Suppressor macrophage (primary cell): ENCODE data around the gene ZFYVE9.
"Not testable (repeated sequence)": the region's sequence is repeated elsewhere in the genome, so short reads cannot be mapped to it uniquely, and the experiment has no call there.

Experiments
- DNase-seq, 4 experiments: peaks; one replicate each; pipeline ENCODE4 v3.0.0-alpha.2; 2020 to 2022

The ZFYVE9 gene

DNA sequence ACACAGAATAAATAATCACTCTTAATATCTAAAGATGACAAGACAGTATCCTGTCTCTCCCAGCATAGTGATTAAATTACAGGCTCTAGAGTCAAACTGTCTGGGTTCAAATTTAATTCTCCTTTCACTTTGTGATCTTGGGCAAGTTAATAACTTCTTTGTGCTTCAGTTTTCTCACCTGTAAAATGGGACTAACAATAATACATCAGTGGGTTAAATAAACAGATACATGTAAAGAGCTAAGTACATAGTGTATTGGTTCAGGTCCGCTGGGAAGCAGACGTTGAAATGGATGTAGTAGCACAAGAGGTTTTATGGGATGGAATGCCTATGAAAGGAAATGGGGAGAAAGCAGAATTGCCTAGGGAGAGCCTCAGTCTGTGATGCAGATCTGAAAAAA lies 10.7 kb downstream of the ZFYVE9 start:
- DNase-seq: no peak

DNA sequence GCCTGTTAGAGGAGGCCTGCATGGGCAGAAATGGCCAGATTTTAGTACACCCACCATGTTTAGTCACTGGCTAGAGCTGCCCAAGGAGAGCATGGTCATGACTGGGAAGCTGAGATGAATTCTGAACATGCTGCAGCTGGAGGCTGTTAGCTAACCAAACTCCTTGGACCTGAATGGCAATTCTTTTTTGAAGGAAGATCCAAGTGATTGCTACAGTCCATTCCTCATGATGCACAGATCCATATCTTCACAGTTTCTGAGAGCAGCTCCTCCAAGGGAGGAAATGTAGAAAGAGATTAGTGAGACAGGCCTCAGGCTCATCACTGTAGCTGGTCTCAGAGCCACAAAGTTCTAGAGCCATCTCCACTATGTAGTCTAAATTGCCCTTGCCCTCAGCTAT lies 11.1 kb downstream of the ZFYVE9 start:
- no peak for DNase-seq

DNA sequence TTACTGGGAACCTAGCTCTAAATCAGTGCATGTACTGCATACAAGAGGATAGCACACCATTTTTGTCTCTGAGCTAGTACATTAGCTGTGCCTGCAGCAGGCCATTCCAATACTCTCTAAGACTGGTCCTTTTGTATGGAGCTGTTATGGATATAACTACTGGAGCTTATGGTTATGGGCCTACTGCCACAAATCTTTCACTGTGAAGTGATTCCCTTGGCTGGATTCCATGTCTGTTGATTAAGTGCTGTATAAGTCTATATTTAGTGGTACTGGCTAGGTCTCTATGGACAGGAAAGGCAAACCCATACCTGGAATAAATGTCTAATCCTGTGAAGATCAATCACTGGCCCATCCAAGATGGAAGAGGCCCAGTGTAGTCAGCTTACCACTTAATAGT lies 12.0 kb downstream of the ZFYVE9 start:
- no peak for DNase-seq

DNA sequence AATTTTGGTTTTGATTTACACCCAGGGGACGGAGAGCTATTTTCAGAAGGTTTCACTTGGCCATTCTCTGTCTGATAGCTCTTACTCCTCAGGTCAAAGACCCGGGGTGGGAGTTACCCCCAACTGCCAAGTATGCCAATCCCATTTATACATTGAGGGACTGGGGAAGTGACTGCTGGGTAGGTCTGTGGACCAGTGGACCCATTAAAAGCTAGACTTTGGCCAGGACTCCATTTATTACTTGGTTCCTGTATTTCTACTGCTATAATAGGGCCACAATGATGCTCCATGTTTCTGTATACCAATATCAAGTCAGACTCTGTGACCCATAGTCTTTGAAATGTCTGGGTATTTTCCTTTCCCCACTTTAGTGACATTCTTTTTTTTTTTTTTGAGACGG lies 14.6 kb downstream of the ZFYVE9 start:
- no peak for DNase-seq

DNA sequence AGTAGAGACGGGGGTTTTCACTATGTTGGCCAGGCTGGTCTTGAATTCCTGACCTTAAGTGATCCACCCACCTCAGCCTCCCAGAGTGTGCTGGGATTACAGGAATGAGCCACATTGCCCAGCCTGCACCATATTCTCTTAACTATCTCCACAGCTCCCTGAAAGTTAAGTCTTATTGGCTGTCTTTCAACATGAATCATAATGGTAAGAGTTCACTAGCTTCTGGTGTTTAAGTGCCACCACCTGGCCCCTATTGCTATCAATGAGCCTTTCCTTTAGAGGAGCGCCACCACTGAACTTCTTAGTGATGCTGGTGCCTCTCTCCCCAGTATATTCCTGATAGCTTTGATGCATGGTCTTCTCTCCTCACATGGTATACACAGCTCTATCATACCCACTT lies 15.7 kb downstream of the ZFYVE9 start:
- no peak for DNase-seq

DNA sequence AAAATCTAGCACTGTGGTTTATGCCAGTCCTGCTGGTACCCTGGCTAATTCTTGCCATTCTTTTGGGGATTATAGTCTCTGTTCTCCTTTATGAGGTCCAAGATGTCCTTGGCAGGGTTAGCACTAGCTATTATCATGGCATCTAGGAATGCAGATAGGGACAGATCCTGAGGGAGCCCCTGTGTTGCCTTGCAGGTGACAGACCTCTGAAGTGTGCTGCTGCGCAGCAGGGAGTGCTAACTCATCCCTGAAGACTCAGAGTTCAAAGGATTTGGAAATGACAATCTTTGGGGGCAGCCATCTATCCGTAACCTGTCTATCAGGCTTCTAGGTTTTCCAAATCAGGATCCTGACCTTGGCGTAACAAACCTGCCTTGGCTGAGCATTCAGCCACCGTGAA lies 16.3 kb downstream of the ZFYVE9 start:
- no peak for DNase-seq

DNA sequence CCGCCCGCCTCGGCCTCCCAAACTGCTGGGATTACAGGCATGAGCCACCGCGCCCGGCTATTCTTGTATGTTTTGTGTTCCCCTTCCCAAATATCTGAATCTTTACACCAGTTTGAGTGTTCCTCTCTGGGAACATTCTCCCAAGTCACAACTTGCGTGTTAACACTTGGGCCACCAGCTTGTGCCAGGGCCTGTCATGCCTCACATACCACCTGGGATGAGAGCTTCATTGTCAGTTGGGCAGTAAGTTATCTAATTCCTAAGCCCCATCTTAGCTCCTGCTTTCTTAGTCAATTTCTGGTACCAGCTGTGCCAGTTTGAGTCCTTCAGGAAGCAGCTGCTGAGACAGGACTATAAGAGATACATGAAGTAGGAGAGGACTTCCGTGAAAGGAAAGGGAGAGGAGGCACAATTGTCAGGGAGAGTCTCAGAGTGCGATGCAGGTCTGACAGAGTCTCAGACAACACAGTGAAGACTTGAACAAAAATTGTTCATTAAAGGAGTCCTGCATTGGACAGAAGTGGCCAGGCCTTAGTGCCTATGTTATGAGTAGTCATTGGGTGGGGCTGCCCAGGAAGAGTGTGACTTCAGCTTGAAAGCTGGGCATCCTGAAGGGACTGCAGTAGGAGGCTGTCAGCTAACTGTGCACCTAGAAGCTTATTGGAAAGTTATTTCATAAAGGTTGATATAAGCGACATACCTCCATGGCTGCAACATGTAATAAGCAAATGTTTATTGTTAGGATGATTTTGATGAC lies 17.3 kb downstream of the ZFYVE9 start:
- no peak for DNase-seq

DNA sequence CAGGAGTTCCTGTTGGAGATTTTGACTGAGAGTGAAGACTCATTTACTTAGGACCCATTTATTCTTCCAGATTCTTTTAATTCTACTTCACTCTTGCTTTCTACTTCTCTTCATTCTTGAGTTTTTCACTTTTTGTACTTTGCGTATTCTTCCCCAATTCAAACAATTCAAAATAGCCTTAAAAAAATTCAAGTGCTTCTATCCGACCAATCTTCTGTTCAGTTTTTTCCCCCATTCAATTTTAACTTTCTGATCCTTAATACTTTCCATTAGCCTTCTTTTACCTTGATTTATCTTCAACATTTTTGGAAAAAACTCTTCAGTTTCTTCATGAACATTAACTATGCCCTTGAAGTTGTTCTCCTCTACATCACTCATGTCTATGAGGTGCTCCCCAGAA lies 21.1 kb downstream of the ZFYVE9 start:
- no peak for DNase-seq

DNA sequence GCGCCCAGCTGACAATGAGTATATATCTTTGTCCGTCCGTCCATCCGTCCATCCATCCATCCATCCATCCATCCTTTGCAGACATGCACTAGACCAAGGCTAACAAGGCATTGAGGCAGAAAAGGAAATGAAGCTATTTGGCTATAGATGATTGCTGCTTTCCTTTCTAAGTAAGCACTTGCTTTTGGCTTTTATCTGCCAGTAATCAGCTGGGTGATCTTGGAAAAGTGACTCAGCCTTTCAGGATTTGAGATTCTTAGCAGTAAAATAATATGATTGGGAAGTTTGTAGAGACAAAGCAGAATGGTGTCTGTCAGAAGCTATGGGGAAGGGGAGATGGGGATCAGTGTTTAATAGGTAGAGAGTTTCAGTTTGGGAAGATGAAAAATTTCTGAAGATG lies 22.7 kb downstream of the ZFYVE9 start:
- no peak for DNase-seq

DNA sequence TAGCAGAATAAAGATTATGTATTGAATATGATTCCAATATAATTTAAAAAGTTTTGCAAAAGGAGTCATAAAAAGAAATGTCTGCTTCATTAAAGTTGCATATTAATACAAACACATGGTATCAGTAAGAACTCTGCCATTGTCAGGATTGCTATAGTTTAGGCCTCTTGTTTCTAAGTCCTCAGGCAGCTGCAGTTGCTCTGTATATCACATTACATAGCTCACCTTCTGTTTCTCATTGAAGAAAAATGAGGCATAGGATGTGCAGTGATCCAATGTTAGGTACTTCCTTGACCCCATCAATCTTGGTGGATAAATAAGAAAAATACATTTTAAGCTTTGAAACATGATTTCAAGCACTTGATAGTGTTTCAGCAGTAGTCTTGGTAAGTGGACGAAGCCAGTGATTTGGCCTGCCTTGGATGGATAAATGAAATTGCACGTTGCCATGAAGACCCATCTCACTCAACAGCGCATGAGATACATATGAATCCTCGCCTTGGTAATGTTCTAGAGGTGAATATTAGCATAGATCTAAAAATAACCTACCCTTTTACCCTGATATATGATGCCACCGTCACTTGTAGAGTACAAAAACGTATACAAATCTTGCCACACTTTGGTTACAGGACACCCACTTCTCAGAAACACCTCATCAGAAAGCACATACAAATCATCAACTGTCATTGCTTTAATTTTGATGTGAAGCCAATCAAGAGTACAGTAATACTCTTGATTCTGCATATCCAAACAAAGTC lies 25.3 kb downstream of the ZFYVE9 start:
- DNase-seq: no peak

DNA sequence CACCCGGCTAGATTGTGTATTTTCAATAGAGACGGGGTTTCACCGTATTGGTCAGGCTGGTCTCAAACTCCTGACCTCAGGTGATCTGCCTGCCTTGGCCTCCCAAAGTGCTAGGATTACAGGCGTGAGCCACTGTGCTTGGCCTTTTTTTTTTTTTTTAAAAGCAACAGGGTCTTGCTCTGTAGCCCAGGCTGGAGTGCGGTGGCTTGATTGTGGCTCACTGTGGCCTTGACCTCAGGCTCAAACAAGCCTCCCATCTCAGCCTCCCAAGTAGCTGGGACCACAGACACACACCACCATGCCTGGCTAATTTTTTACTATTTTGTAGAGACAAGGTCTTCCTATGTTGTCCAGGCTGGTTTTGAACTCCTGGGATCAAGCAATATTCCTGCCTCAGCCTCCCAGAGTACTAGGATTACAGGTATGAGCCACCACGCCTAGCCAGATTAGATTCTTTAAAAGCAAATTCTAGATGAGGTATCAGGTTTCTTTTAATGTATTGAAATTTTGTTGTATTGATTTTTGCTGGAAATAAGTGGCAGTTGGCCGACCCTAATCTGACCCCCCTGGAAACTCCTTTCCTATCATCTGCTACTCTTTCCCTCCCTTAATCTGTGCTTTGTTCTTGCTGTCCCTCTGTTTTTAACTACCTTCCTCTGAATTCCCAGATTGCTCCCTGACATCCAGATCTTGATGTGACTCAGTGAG lies 26.6 kb downstream of the ZFYVE9 start:
- DNase-seq: no peak

DNA sequence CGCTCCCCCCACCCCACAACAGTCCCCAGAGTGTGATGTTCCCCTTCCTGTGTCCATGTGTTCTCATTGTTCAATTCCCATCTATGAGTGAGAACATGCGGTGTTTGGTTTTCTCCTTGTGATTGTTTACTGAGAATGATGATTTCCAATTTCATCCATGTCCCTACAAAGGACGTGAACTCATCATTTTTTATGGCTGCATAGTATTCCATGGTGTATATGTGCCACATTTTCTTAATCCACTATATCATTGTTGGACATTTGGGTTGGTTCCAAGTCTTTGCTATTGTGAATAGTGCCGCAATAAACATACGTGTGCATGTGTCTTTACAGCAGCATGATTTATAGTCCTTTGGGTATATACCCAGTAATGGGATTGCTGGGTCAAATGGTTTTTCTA lies 29.3 kb downstream of the ZFYVE9 start:
- not testable (repeated sequence) for DNase-seq

DNA sequence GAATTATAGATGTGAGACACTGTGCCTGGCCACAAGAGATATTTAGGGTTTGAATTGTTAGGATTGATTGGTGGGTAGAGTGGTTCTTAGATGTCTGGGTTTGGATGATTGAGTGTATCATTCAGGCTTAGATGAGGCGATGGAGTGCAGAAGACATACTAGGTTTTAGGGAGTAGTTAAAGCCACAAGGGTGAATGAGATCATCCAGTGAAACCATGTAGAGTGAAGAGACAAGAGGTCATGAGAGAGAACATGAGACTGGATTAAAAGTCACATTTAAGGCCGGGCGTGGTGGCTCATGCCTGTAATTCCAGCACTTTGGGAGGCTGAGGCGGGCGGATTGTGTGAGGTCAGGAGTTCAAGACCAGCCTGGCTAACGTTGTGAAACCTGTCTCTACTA lies 37.2 kb downstream of the ZFYVE9 start:
- no peak for DNase-seq

DNA sequence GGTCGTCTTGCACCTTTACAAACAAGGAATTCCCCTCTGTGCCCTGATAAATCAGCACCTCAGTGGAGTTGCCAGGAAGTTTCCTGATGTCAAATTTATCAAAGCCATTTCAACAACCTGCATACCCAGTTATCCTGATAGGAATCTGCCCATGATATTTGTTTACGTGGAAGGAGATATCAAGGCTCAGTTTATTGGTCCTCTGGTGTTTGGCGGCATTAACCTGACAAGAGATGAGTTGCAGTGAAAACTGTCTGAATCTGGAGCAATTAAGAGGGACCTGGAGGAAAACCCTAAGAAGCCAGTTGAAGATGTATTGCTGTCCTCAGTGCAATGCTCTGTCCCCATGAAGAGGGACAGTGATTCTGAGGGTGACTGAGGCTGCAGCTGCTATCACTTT lies 38.3 kb downstream of the ZFYVE9 start:
- DNase-seq: no peak

DNA sequence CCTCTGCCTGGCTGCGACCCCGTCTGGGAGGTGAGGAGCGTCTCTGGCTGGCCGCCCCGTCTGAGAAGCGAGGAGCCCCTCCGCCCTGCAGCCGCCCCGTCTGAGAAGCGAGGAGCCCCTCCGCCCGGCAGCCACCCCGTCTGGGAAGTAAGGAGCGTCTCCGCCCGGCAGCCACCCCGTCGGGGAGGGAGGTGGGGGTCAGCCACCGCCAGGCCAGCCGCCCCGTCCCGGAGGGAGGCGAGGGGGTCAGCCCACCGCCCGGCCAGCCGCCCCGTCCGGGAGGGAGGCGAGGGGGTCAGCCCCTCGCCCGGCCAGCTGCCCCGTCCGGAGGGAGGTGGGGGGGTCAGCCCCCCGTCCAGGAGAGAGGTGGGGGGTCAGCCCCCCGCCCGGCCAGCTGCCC lies 39.9 kb downstream of the ZFYVE9 start:
- not testable (repeated sequence) for DNase-seq

DNA sequence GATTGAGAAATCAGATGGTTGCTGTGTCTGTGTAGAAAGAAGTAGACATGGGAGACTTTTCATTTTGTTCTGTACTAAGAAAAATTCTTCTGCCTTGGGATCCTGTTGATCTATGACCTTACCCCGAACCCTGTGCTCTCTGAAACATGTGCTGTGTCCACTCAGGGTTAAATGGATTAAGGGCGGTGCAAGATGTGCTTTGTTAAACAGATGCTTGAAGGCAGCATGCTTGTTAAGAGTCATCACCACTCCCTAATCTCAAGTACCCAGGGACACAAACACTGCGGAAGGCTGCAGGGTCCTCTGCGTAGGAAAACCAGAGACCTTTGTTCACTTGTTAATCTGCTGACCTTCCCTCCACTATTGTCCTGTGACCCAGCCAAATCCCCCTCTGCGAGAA lies 40.4 kb downstream of the ZFYVE9 start:
- DNase-seq: not testable (repeated sequence)

DNA sequence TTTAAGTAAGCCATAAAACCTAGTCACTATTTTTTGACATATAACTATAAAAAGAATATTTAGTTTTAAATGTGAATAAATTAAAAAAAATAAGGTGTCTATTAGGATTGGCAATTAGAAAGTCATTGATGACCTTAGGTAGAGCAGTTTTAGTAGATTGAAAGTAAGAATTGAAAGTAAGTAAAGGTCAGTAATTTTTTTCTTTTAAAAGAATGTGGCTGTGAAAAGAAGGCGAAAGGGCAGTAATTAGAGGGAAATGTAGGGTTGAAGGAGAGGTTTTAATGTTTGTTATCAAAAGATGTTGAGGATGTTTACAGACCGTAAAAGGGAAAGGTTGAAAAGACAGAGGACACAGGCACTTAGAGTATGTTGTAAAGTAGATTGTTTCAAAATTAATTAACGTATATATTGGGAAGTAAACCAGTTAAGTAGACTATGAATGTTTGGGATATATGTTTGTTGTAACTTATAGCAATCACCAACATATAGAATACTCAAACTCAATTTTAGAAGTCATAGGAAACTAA lies 41.0 kb downstream of the ZFYVE9 start:
- DNase-seq: no peak

DNA sequence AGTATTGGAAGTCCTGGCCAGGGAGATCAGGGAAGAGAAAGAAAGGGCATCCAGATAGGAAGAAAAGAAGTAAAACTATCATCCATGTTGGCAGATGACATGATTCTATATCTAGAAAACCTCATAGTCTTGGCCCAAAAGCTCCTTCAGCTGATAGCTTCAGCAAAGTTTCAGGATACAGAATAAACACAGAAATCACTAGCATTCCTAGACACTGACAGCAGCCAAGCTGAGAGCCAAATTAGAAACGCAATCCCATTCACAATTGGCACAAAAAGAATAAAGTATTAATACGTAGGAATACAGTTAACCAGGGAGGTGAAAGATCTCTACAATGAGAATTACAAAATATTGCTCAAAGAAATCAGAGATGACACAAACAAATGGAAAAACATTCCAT lies 44.6 kb downstream of the ZFYVE9 start:
- DNase-seq: no peak

DNA sequence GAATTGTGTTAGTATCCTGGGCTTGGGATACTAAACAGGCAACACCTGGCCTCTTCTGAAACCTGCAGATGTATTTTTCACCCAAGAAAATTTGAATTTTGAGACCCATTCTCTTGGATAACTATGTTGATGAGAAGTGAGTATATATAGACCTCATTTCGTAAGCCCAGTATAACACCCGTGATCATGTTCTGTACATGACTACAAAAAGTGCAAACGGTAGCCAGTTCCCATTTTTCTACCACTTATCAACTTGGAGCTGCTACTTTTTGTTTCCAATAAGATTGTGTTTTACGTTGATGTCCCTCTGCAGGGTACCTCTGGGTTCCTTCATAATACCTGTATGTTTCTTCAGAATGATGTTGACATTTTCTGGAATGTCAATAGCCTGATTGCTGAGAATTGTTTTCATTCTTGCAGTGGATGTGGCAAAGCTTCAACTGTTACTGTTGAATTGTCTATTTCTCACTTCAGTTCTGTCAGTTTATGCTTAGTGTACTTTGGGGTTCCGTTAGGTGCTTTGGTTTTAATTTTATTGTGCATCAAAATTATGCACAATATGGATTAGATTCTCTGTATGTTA lies 48.1 kb downstream of the ZFYVE9 start:
- DNase-seq: peak in 3 of 4 experiments; percentile 17 to 35 (median 24)

DNA sequence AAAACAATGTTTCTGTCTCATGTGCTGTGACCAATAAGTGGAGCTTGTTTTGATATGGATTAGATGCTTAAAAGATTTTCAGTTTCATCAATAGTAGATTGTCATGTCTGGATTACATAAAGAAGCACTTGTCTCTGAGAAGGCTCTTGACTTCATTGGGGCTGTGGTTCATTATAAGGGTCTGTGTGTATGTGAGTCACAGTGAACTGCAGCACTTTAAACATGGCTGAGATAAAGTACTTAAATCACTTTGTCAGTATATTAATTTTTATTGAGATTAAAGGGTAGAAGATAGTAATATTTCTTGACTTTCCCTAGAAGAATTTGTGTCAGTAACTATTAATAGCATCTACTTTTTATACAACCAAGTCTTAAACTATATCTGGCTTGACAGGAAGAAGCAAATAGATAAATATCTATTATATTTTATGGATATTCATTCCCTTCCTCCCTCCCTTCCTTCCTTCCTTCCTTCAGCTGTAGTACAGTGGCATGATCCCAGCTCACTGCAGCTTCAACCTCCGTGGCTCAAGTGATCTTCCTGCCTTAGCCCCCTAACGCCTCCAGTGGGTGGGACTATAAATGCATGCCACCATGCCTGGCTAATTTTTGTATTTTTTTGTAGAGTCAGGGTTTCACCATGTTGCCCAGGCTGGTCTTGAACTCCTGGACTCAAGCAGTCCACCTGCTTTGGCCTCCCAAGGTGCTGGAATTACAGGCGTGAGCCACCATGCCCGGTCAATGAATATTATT lies 48.8 kb downstream of the ZFYVE9 start:
- no peak for DNase-seq

DNA sequence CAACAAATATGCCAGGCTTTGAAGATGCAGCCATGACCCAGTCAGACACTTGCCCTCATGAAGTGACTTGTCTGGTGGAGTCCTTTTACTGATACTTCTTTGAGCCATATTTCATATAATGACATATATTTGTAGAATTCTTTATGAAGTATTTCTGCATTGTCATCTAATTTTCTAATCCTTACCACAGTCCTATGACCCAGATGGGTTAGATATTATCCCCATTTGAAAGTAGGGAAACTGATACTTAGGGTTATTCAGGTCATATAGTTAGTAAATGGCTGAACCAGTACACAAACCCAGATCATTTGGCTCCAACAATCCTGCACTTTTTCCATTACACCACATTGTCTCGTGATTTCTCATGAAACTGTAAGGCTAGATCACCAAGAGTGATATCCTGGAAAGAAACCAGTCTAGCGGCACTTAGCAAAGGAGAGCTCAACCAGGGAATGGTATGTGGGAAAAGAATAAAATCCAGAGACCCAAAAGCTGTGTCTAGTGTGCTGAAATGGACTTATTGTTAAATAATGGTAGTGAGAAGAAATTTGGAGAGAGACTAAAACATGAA lies 49.6 kb downstream of the ZFYVE9 start:
- DNase-seq: no peak

DNA sequence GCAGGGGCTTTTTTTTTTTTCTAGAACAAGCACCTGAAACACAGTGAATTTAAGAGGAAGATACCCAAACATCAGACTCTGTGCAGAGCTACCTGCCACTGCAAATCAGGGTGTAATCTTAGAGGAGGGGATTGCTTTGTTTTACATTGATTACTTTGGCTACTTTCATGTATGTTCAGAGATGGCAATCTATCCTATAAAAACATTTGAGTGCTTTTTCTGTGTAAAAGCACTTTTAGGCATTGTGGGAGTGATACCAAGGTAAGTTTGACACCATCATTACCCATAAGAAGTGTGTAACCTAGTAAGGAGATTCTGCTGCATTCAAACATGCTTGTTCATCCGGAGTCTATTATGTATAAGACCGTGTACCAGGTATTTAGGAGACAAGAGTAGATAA lies 50.1 kb downstream of the ZFYVE9 start:
- no peak for DNase-seq
